Kidney (tissue), 14 donors: ENCODE data around the gene DHX16. TPM values are rescaled to one million over a fixed set of nuclear protein-coding genes. Genes with fewer than 3 reads are reported as not detected.

ENCODE experiments used
- DNase-seq, 5 donors: peaks; one replicate each; pipeline ENCODE4 v3.0.0-alpha.2; 2013 to 2020
- FAIRE-seq: peaks from 2 replicates; lab custom pipeline; 2012; peaks lifted over from hg19 to GRCh38; lab: Jason Lieb, UNC
- H3K27ac ChIP-seq, 2 donors: one replicate each; pipeline ENCODE4 v1.7.0; 2013; ENCODE audit warnings: low read depth in 2 of 2, low read length in 2 of 2, inconsistent platforms in 1 of 2
- H3K27me3 ChIP-seq: one replicate; pipeline ENCODE4 v1.7.1; 2013; ENCODE audit warnings: low read length, inconsistent platforms; ENCODE audit not compliant: control insufficient read depth, insufficient read depth
- H3K36me3 ChIP-seq, 3 donors: one replicate each; pipeline versions ENCODE4 v1.7.0 to v1.7.1; 2013; ENCODE audit warnings: low read length in 3 of 3, control low read depth in 1 of 3, inconsistent platforms in 1 of 3; ENCODE audit not compliant: insufficient read depth in 3 of 3, control insufficient read depth in 2 of 3
- H3K4me1 ChIP-seq, 3 donors: one replicate each; pipeline versions ENCODE4 v1.7.0 to v1.7.1; 2013; ENCODE audit warnings: low read length in 3 of 3, inconsistent platforms in 1 of 3, low read depth in 1 of 3; ENCODE audit not compliant: control insufficient read depth in 2 of 3, insufficient read depth in 2 of 3
- H3K4me3 ChIP-seq, 3 donors: one replicate each; pipeline versions ENCODE4 v1.7.0 to v1.8.1; 2013; ENCODE audit warnings: low read length in 3 of 3, control low read depth in 1 of 3, inconsistent platforms in 1 of 3
- H3K9ac ChIP-seq, 3 donors: one replicate each; pipeline versions ENCODE4 v1.7.0 to v1.7.1; 2013; ENCODE audit warnings: low read length in 3 of 3, control low read depth in 1 of 3, inconsistent platforms in 1 of 3
- H3K9me3 ChIP-seq, 3 donors: one replicate each; pipeline versions ENCODE4 v1.7.0 to v1.7.1; 2013; ENCODE audit warnings: low read length in 3 of 3, control low read depth in 1 of 3, inconsistent platforms in 1 of 3; ENCODE audit not compliant: control insufficient read depth in 2 of 3, insufficient read depth in 1 of 3
- CTCF ChIP-seq: IDR thresholded peaks from 3 replicates; pipeline ENCODE4 v1.5.1; 2012; ENCODE audit warnings: mild to moderate bottlenecking, moderate library complexity, borderline replicate concordance; ENCODE audit not compliant: insufficient read depth; ENCODE audit errors: extremely low read depth
- intact Hi-C: fragments of 100-400 bp; cut with DNase I; formaldehyde crosslinking; loops from one replicate; pipeline ENCODE4 v1.11.1; 2022
- polyA plus RNA-seq: library from polyadenylated mRNA; stranded (reverse); fragments of 350-450 nt; fragmentation: Illumina TruSeq; extraction: RNeasy Lipid Tissue Mini Kit (QIAGEN cat#74804); gene quantifications from one replicate; pipeline ENCODE4 v1.2.3, GENCODE V29; 2014; ENCODE audit warnings: low read depth, low replicate concordance; ENCODE audit not compliant: insufficient read depth
- total RNA-seq: library from RNA; stranded (reverse); fragmentation: NEBNext Ultra II Directional; extraction: Animal tissue kit (Norgen Biotek cat#: 25700); gene quantifications from one replicate; pipeline ENCODE4 v1.2.1, GENCODE V29; 2021
- donor health status: control.
- donor health status: control.
- donor health status: control.
- donor health status: control.
- donor health status: control.
- donor health status: DM: yes; HTN: yes; CAD: no.
- donor health status: Normal renal cell carcinoma (clear cell type).

The DHX16 gene
- total and polyA plus RNA-seq, 2 donors from 2014 or later = 26.7 to 30.5 TPM

- DNase-seq (peak in 1 of 5 donors; percentile 8), FAIRE-seq (no peak)
- no peak overlapping the region for H3K4me3 ChIP-seq
- H3K27me3 ChIP-seq = no peaks in the 10 kb centered on the region
- no peak overlapping the region for H3K27ac ChIP-seq
- TF ChIP-seq CTCF = no peak
- intact Hi-C loops = no loop called here
- no peaks in the 10 kb centered on the region for H3K9me3 ChIP-seq
- peaks cover 0 to 18% (median 7%) of the 10 kb centered on the region in 3 donors for H3K4me1 ChIP-seq
- peaks cover 4 to 34% (median 16%) of the 10 kb centered on the region in 3 donors for H3K36me3 ChIP-seq
- H3K9ac ChIP-seq = no peak overlapping the region
Measured at GRCh38 chr6:30712441-30712945, 39.7 kb upstream of the DHX16 start.

DNA sequence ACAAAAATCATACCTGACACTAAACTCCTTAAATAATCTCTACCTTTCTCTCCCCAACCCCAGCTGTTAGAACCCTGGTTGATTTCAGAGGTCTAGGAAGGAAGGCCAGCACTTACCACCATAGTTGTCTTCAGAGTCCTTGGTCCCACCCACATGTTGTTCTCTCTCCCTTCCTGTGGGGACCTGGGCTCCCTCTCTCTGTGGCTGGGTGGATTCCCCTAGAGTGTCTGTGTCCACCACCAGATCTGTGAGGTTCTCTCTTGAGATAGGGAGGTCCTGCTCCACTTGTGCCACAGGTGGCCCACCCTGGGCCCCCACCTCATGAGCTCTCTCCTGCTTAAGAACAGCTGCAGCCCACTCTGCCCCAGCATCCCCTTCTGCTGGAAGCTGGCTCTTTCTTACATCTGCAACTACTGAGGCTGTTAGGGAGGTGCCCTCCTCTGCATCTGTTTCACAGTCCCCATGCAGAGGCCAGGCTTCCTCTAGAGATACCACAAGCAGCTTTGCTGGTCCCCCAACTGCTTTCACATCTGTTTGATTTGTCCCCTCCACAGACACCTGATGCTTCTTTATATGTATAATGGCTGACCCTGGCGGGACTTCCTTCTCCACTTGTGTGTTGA, 39.1 kb upstream of the DHX16 start:
- TF ChIP-seq CTCF = no peak

DNA sequence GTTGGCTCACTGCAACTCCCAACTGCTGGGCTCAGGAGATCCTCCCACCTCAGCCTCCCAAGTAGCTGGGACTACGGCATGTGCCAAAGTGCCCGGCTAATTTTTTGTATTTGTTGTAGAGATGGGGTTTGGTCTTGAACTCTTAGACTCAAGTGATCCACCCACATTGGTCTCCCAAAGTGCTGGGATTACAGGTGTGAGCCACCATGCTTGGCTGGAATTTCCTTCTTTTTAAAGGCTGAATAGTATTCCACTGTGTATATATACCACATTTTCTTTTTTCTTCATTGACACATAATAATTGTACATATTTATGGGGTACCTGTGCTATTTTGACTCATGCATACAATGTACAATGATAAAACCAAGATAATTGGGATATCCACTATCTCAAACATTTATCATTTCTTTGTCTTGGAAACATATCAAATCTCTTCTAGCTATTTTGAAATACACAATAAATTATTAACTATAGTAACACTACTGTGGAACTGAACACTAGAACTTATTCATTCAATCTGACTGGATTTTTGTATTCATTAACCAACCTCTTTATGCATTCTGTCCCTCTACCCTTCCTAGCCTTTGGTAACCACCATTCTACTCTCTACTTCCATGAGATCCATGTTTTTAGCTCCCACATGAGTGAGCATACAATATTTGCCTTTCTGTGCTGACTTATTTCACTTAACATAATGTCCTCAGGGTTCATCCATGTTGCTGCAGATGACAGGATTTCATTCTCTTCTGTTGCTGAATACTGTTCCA, 36.5 kb upstream of the DHX16 start:
- Histone ChIP-seq H3K9ac (no peak overlapping the region), H3K4me3 (no peak overlapping the region), H3K27me3 (no peaks in the 10 kb centered on the region), H3K36me3 (peaks cover 4 to 30% (median 14%) of the 10 kb centered on the region in 3 donors), H3K4me1 (peaks cover 0 to 18% (median 7%) of the 10 kb centered on the region in 3 donors), H3K9me3 (no peaks in the 10 kb centered on the region), H3K27ac (peak overlapping the region in 1 of 2 donors; percentile 43)
- intact Hi-C loops = no loop called here
- FAIRE-seq (peak; percentile 98), DNase-seq (peak in 1 of 5 donors; percentile 22)
- no peak for TF ChIP-seq CTCF

More for the DNA sequence above, 39.1 kb upstream of the DHX16 start:
- Histone ChIP-seq H3K27me3 (no peaks in the 10 kb centered on the region), H3K36me3 (peaks cover 4 to 34% (median 16%) of the 10 kb centered on the region in 3 donors), H3K9ac (no peak overlapping the region), H3K27ac (no peak overlapping the region), H3K4me3 (no peak overlapping the region), H3K9me3 (no peaks in the 10 kb centered on the region), H3K4me1 (peaks cover 0 to 18% (median 10%) of the 10 kb centered on the region in 3 donors)
- DNase-seq (peak in 1 of 5 donors; percentile 41), FAIRE-seq (no peak)
- intact Hi-C loops = no loop called here
